Measurements from ENCODE around the gene DAPK3. TPM values are rescaled to one million over a fixed set of nuclear protein-coding genes. Genes with fewer than 3 reads are reported as not detected.
A peak's percentile ranks its signal among the peaks of the same experiment; 100 is the strongest.
"Not testable (repeated sequence)": the region's sequence is repeated elsewhere in the genome, so short reads cannot be mapped to it uniquely, and the experiment has no call there.

Gene DAPK3
- polyA plus RNA-seq, 1 donor from 2014 or later = 100 TPM

- H3K27ac ChIP-seq (ENCODE audit: low read length); H3K27me3 ChIP-seq (ENCODE audit: insufficient read depth, low read depth, low read length); H3F3A ChIP-seq (ENCODE audit: insufficient read depth, low read length, poor library complexity, severe bottlenecking); H3K4me2 ChIP-seq (ENCODE audit: low read length); H3K9me3 ChIP-seq (ENCODE audit: low read length); H3K9me2 ChIP-seq (ENCODE audit: insufficient read depth, low read length); H4K20me1 ChIP-seq (ENCODE audit: insufficient read depth); H3K36me3 ChIP-seq (ENCODE audit: insufficient read depth, low read length); H3K9ac ChIP-seq (ENCODE audit: low read length); H3K4me3 ChIP-seq (ENCODE audit: low read length); H2AFZ ChIP-seq (ENCODE audit: low read depth, low read length): not testable (repeated sequence)
- H3K79me2 ChIP-seq (replicated peaks; ENCODE audit: insufficient read depth, low read length) = peaks cover 26% of the 10 kb centered on the region
These were observed 34.5 kb upstream of the DAPK3 start for GRCh38 chr19:4005436-4005835.

GRCh38 chr19:4000798-4001197 is 29.9 kb upstream of the DAPK3 start:
- not testable (repeated sequence) for H3K9ac ChIP-seq (ENCODE audit: low read length); H3K4me2 ChIP-seq (ENCODE audit: low read length); H3K27ac ChIP-seq (ENCODE audit: low read length); H3K9me3 ChIP-seq (ENCODE audit: low read length); H3F3A ChIP-seq (ENCODE audit: insufficient read depth, low read length, poor library complexity, severe bottlenecking); H2AFZ ChIP-seq (ENCODE audit: low read depth, low read length); H3K36me3 ChIP-seq (ENCODE audit: insufficient read depth, low read length); H3K79me2 ChIP-seq (replicated peaks; ENCODE audit: insufficient read depth, low read length); H3K4me3 ChIP-seq (ENCODE audit: low read length); H3K9me2 ChIP-seq (ENCODE audit: insufficient read depth, low read length); H3K27me3 ChIP-seq (ENCODE audit: insufficient read depth, low read depth, low read length); H4K20me1 ChIP-seq (ENCODE audit: insufficient read depth)

- H2AFZ ChIP-seq (ENCODE audit: low read depth, low read length); H3K36me3 ChIP-seq (ENCODE audit: insufficient read depth, low read length); H3K4me2 ChIP-seq (ENCODE audit: low read length); H4K20me1 ChIP-seq (ENCODE audit: insufficient read depth); H3K27me3 ChIP-seq (ENCODE audit: insufficient read depth, low read depth, low read length); H3K9ac ChIP-seq (ENCODE audit: low read length); H3K9me3 ChIP-seq (ENCODE audit: low read length); H3K9me2 ChIP-seq (ENCODE audit: insufficient read depth, low read length); H3F3A ChIP-seq (ENCODE audit: insufficient read depth, low read length, poor library complexity, severe bottlenecking); H3K27ac ChIP-seq (ENCODE audit: low read length); H3K4me3 ChIP-seq (ENCODE audit: low read length); H3K79me2 ChIP-seq (replicated peaks; ENCODE audit: insufficient read depth, low read length): not testable (repeated sequence)
These were observed 27.9 kb upstream of the DAPK3 start for GRCh38 chr19:3998667-3999412.

GRCh38 chr19:3995607-3996006 is 24.7 kb upstream of the DAPK3 start:
- TF ChIP-seq TAF1 (IDR thresholded peaks at IDR 0.05; ENCODE audit: low read depth) = no peak
- TF ChIP-seq CTCF (IDR thresholded peaks at IDR 0.05; ENCODE audit: poor library complexity, severe bottlenecking) = no peak
- TF ChIP-seq MXI1 (conservative IDR thresholded peaks at IDR 0.05; ENCODE audit: poor library complexity, severe bottlenecking) = no peak
- Histone ChIP-seq H2AFZ (ENCODE audit: low read depth, low read length) (no peak overlapping the region), H3K79me2 (replicated peaks; ENCODE audit: insufficient read depth, low read length) (no peaks in the 10 kb centered on the region), H3F3A (ENCODE audit: insufficient read depth, low read length, poor library complexity, severe bottlenecking) (no peaks in the 10 kb centered on the region), H3K9me2 (ENCODE audit: insufficient read depth, low read length) (no peaks in the 10 kb centered on the region), H3K4me3 (ENCODE audit: low read length) (no peak overlapping the region), H3K9ac (ENCODE audit: low read length) (no peak overlapping the region), H3K9me3 (ENCODE audit: low read length) (no peaks in the 10 kb centered on the region), H3K4me2 (ENCODE audit: low read length) (no peak overlapping the region), H3K27me3 (ENCODE audit: insufficient read depth, low read depth, low read length) (no peaks in the 10 kb centered on the region), H3K36me3 (ENCODE audit: insufficient read depth, low read length) (no peaks in the 10 kb centered on the region), H4K20me1 (ENCODE audit: insufficient read depth) (no peaks in the 10 kb centered on the region), H3K27ac (ENCODE audit: low read length) (no peak overlapping the region)

- Histone ChIP-seq H3K9me2 (ENCODE audit: insufficient read depth, low read length) (no peaks in the 10 kb centered on the region), H2AFZ (ENCODE audit: low read depth, low read length) (peak overlapping the region; percentile 10), H3K4me2 (ENCODE audit: low read length) (no peak overlapping the region), H3K79me2 (replicated peaks; ENCODE audit: insufficient read depth, low read length) (no peaks in the 10 kb centered on the region), H3K27me3 (ENCODE audit: insufficient read depth, low read depth, low read length) (no peaks in the 10 kb centered on the region), H3K27ac (ENCODE audit: low read length) (no peak overlapping the region), H3K9me3 (ENCODE audit: low read length) (no peaks in the 10 kb centered on the region), H4K20me1 (ENCODE audit: insufficient read depth) (no peaks in the 10 kb centered on the region), H3F3A (ENCODE audit: insufficient read depth, low read length, poor library complexity, severe bottlenecking) (peaks cover 2% of the 10 kb centered on the region), H3K36me3 (ENCODE audit: insufficient read depth, low read length) (no peaks in the 10 kb centered on the region), H3K4me3 (ENCODE audit: low read length) (no peak overlapping the region), H3K9ac (ENCODE audit: low read length) (no peak overlapping the region)
- TF ChIP-seq TAF1 (IDR thresholded peaks at IDR 0.05; ENCODE audit: low read depth) = no peak
- TF ChIP-seq POLR2AphosphoS5 (IDR thresholded peaks at IDR 0.05) = no peak
- TF ChIP-seq EP300 (conservative IDR thresholded peaks at IDR 0.05; ENCODE audit: poor library complexity, severe bottlenecking) = no peak
- no peak for TF ChIP-seq EZH2 (IDR thresholded peaks at IDR 0.05; ENCODE audit: borderline replicate concordance, insufficient read depth, low read length, poor library complexity, severe bottlenecking)
- no peak for TF ChIP-seq RAD21 (conservative IDR thresholded peaks at IDR 0.05)
- no peak for TF ChIP-seq CTCF (IDR thresholded peaks at IDR 0.05; ENCODE audit: poor library complexity, severe bottlenecking)
- TF ChIP-seq MXI1 (conservative IDR thresholded peaks at IDR 0.05; ENCODE audit: poor library complexity, severe bottlenecking) = no peak
These were observed 19.9 kb upstream of the DAPK3 start for GRCh38 chr19:3990815-3991117.
